Neural progenitor cell (in vitro differentiated cells): Measurements from ENCODE around the gene USP16. TPM values are rescaled to one million over a fixed set of nuclear protein-coding genes. Genes with fewer than 3 reads are reported as not detected.

Experiments used
- DNase-seq: peaks from one replicate; pipeline ENCODE4 v3.0.0-alpha.2; 2016; ENCODE audit warnings: low spot score
- H2AFZ ChIP-seq: fragments of 200-600 bp; sonication (generic); replicated peaks from 2 replicates; pipeline ENCODE4 v1.6.1; 2016; ENCODE audit warnings: antibody characterized with exemption
- H3F3A ChIP-seq: fragments of 200-600 bp; sonication (generic); 2 replicates; pipeline ENCODE4 v1.6.1; 2016; ENCODE audit warnings: antibody characterized with exemption, low read depth
- H3K27ac ChIP-seq: fragments of 200-600 bp; sonication (generic); 2 replicates; pipeline ENCODE4 v1.5.1; 2016; ENCODE audit warnings: mild to moderate bottlenecking
- H3K27me3 ChIP-seq: fragments of 200-600 bp; sonication (generic); 2 replicates; pipeline ENCODE4 v1.6.1; 2016; ENCODE audit warnings: mild to moderate bottlenecking, moderate library complexity
- H3K36me3 ChIP-seq: fragments of 200-600 bp; sonication (generic); 2 replicates; pipeline ENCODE4 v1.5.1; 2016
- H3K4me1 ChIP-seq: fragments of 200-600 bp; sonication (generic); 2 replicates; pipeline ENCODE4 v1.6.1; 2016; ENCODE audit warnings: mixed run types
- H3K4me2 ChIP-seq: fragments of 200-600 bp; sonication (generic); 2 replicates; pipeline ENCODE4 v1.6.1; 2016
- H3K4me3 ChIP-seq: fragments of 200-600 bp; sonication (generic); 2 replicates; pipeline ENCODE4 v1.5.1; 2016
- H3K79me2 ChIP-seq: fragments of 200-600 bp; sonication (generic); 2 replicates; pipeline ENCODE4 v1.6.1; 2016; ENCODE audit warnings: low read depth
- H3K9ac ChIP-seq: fragments of 200-600 bp; sonication (generic); 2 replicates; pipeline ENCODE4 v1.6.1; 2016
- H3K9me3 ChIP-seq: fragments of 200-600 bp; sonication (generic); 2 replicates; pipeline ENCODE4 v1.5.1; 2016; ENCODE audit warnings: low read depth
- H4K20me1 ChIP-seq: fragments of 200-600 bp; sonication (generic); 2 replicates; pipeline ENCODE4 v1.6.1; 2016; ENCODE audit warnings: low read depth
- H3K27ac Mint-ChIP-seq: 3 replicates; pipeline ENCODE4 v1.8.0; 2021; ENCODE audit warnings: mixed read lengths
- H3K27me3 Mint-ChIP-seq: 2 replicates; pipeline ENCODE4 v1.8.0; 2022; ENCODE audit warnings: low read depth, mild to moderate bottlenecking, inconsistent platforms, moderate library complexity, mixed read lengths; ENCODE audit not compliant: insufficient read depth
- H3K36me3 Mint-ChIP-seq: 3 replicates; pipeline ENCODE4 v1.8.0; 2021; ENCODE audit warnings: mixed read lengths
- H3K4me1 Mint-ChIP-seq: 3 replicates; pipeline ENCODE4 v1.8.0; 2021; ENCODE audit warnings: mixed read lengths
- H3K4me3 Mint-ChIP-seq: 3 replicates; pipeline ENCODE4 v1.8.0; 2021; ENCODE audit warnings: mild to moderate bottlenecking, moderate library complexity, mixed read lengths
- H3K9me3 Mint-ChIP-seq: 3 replicates; pipeline ENCODE4 v1.8.0; 2020; ENCODE audit warnings: mixed read lengths
- CTCF ChIP-seq: fragments of 200-600 bp; sonication (generic); IDR thresholded peaks from 2 replicates; pipeline ENCODE4 v1.5.1; 2017; ENCODE audit warnings: antibody characterized with exemption, mild to moderate bottlenecking
- EZH2 ChIP-seq: fragments of 200-600 bp; sonication (generic); IDR thresholded peaks from 2 replicates; pipeline ENCODE4 v1.6.1; 2017; ENCODE audit warnings: antibody characterized with exemption, mild to moderate bottlenecking, moderate library complexity
- EZH2phosphoT487 ChIP-seq: fragments of 200-600 bp; sonication (generic); IDR thresholded peaks from 2 replicates; pipeline ENCODE4 v1.6.1; 2017; ENCODE audit warnings: antibody characterized with exemption
- total RNA-seq: library from RNA; depleted of rRNA; stranded (reverse); fragments of >200 nt; gene quantifications from 2 replicates; pipeline ENCODE4 v1.2.3, GENCODE V29; 2015; ENCODE audit warnings: low replicate concordance

Gene USP16
- total RNA-seq, 1 donor from 2014 or later: 38.5 TPM

DNA sequence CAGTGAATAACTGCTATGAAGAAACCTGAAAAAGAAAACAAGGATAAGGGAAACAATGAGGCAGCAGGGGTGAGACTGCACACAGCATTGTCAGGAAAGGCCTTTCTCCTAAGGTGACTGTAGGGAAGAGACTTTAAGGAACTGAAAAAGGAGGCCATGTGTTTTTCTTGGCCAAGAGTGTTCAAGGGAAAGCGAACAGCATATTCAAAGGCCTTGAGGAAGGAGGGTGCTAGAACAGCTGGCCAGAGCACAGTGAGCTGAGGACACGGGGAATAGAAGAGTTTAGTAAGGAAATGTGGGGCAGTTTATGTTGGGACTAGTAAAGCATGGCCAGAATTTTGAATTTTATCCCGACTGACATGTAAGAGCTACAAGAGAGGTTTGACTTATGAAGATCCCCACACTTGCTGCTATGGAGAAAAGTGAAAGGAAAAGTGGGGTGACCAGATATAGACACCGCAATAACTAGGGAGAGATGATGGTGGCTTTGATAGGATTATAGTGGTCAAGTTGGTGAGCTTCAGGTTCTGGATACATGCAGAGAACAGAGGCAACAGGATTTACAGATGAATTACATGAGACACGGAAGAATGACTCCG lies 6.7 kb upstream of the USP16 start:
- H3K9ac ChIP-seq: no peak overlapping the region
- no peak overlapping the region for H3K27ac Mint-ChIP-seq
- H3K4me3 ChIP-seq: peak overlapping the region; percentile 80

GRCh38 chr21:29018540-29018939 lies 5.9 kb upstream of the USP16 start:
- no peak overlapping the region for H3K27ac ChIP-seq
- H3K36me3 Mint-ChIP-seq: peaks cover 2% of the 10 kb centered on the region
- H3K27ac Mint-ChIP-seq: no peak overlapping the region

More for the DNA sequence above, 6.7 kb upstream of the USP16 start:
- Histone ChIP-seq H3K79me2 (peaks cover 12% of the 10 kb centered on the region), H3K27ac (no peak overlapping the region), H3K4me2 (no peak overlapping the region), H2AFZ (no peak overlapping the region), H3K4me1 (no peaks in the 10 kb centered on the region), H4K20me1 (no peaks in the 10 kb centered on the region), H3K36me3 (no peaks in the 10 kb centered on the region), H3F3A (no peaks in the 10 kb centered on the region), H3K27me3 (no peaks in the 10 kb centered on the region), H3K9me3 (no peaks in the 10 kb centered on the region)
- H3K9me3 Mint-ChIP-seq: peaks cover 4% of the 10 kb centered on the region
- no peaks in the 10 kb centered on the region for H3K27me3 Mint-ChIP-seq
- peaks cover 2% of the 10 kb centered on the region for H3K36me3 Mint-ChIP-seq
- H3K4me3 Mint-ChIP-seq: peak overlapping the region; percentile 85
- TF ChIP-seq EZH2phosphoT487: no peak
- peaks cover 6% of the 10 kb centered on the region for H3K4me1 Mint-ChIP-seq
- DNase-seq: no peak

GRCh38 chr21:29022166-29022565 lies 2.3 kb upstream of the USP16 start:
- H3K4me1 Mint-ChIP-seq: peaks cover 24% of the 10 kb centered on the region
- TF ChIP-seq EZH2 (no peak), EZH2phosphoT487 (no peak), CTCF (no peak)

More at GRCh38 chr21:29018540-29018939, 5.9 kb upstream of the USP16 start:
- Histone ChIP-seq H4K20me1 (no peaks in the 10 kb centered on the region), H3K4me1 (no peaks in the 10 kb centered on the region), H3K9me3 (no peaks in the 10 kb centered on the region), H3K79me2 (peaks cover 12% of the 10 kb centered on the region), H3K27me3 (no peaks in the 10 kb centered on the region), H3K9ac (peak overlapping the region; percentile 87), H3K4me3 (peak overlapping the region; percentile 80), H3K4me2 (peak overlapping the region; percentile 85), H3F3A (no peaks in the 10 kb centered on the region), H3K36me3 (no peaks in the 10 kb centered on the region), H2AFZ (peak overlapping the region; percentile 81)
- Mint-ChIP-seq H3K4me3 (peak overlapping the region; percentile 85), H3K9me3 (no peaks in the 10 kb centered on the region), H3K27me3 (no peaks in the 10 kb centered on the region), H3K4me1 (peaks cover 7% of the 10 kb centered on the region)
- TF ChIP-seq EZH2 (no peak), EZH2phosphoT487 (no peak), CTCF (no peak)
- DNase-seq: no peak

GRCh38 chr21:29025328-29025713 lies 853 bp downstream of the USP16 start:
- Mint-ChIP-seq H3K4me1 (peaks cover 19% of the 10 kb centered on the region), H3K4me3 (peak overlapping the region; percentile 99), H3K36me3 (peaks cover 1% of the 10 kb centered on the region), H3K27ac (peak overlapping the region; percentile 88), H3K27me3 (peaks cover 4% of the 10 kb centered on the region), H3K9me3 (no peaks in the 10 kb centered on the region)
- peak overlapping the region; percentile 89 for H3K4me3 ChIP-seq
- no peak overlapping the region for H2AFZ ChIP-seq
- H3K9ac ChIP-seq: peak overlapping the region; percentile 96
- no peaks in the 10 kb centered on the region for H3F3A ChIP-seq
- H3K36me3 ChIP-seq: peaks cover 1% of the 10 kb centered on the region
- H3K79me2 ChIP-seq: peaks cover 49% of the 10 kb centered on the region
- no peaks in the 10 kb centered on the region for H4K20me1 ChIP-seq
- peaks cover 6% of the 10 kb centered on the region for H3K4me1 ChIP-seq
- H3K4me2 ChIP-seq: peak overlapping the region; percentile 85
- TF ChIP-seq CTCF: no peak
- TF ChIP-seq EZH2: no peak
- TF ChIP-seq EZH2phosphoT487: no peak
- no peaks in the 10 kb centered on the region for H3K9me3 ChIP-seq
- no peak overlapping the region for H3K27ac ChIP-seq
- H3K27me3 ChIP-seq: no peaks in the 10 kb centered on the region
- peak; percentile 4 for DNase-seq

More at GRCh38 chr21:29022166-29022565, 2.3 kb upstream of the USP16 start:
- DNase-seq: no peak
- H3K27me3 Mint-ChIP-seq: peaks cover 4% of the 10 kb centered on the region
- no peaks in the 10 kb centered on the region for H3F3A ChIP-seq
- no peaks in the 10 kb centered on the region for H4K20me1 ChIP-seq
- no peak overlapping the region for H3K4me3 ChIP-seq
- no peaks in the 10 kb centered on the region for H3K36me3 ChIP-seq
- H3K27ac Mint-ChIP-seq: no peak overlapping the region
- no peak overlapping the region for H3K4me3 Mint-ChIP-seq
- H3K27ac ChIP-seq: no peak overlapping the region
- no peak overlapping the region for H3K9ac ChIP-seq
- peaks cover 6% of the 10 kb centered on the region for H3K4me1 ChIP-seq
- peaks cover 35% of the 10 kb centered on the region for H3K79me2 ChIP-seq
- H3K36me3 Mint-ChIP-seq: no peaks in the 10 kb centered on the region
- no peak overlapping the region for H2AFZ ChIP-seq
- no peaks in the 10 kb centered on the region for H3K9me3 Mint-ChIP-seq
- H3K9me3 ChIP-seq: no peaks in the 10 kb centered on the region
- no peak overlapping the region for H3K4me2 ChIP-seq
- H3K27me3 ChIP-seq: no peaks in the 10 kb centered on the region
